Heart left ventricle (tissue), 16 donors: ENCODE measurements around the gene PXT1. TPM values are rescaled to one million over a fixed set of nuclear protein-coding genes. Genes with fewer than 3 reads are reported as not detected.
A peak's percentile ranks its signal among the peaks of the same experiment; 100 is the strongest.

Experiments
- ATAC-seq, 4 donors: fragments of 200-7000 bp; cut with Tn5 transposase; one replicate each; pipeline ENCODE4 v1.9.1; 2020 to 2022; ENCODE audit warnings: moderate library complexity in 4 of 4, mild to moderate bottlenecking in 3 of 4, moderate number of reproducible peaks in 1 of 4
- DNase-seq, 5 donors: peaks; one replicate each; pipeline ENCODE4 v3.0.0-alpha.2; 2020
- H3K27ac ChIP-seq, 12 donors: fragments of 200-600 bp; sonication (generic) in 4 of 12; one replicate each; pipeline versions ENCODE4 v1.5.0 to v1.8.0; 2016 to 2022; ENCODE audit warnings: mild to moderate bottlenecking in 2 of 12
- H3K27me3 ChIP-seq, 9 donors: fragments of 200-600 bp; sonication (generic) in 2 of 9; one replicate each; pipeline versions ENCODE4 v1.5.1 to v1.8.0; 2016 to 2022; ENCODE audit warnings: mild to moderate bottlenecking in 3 of 9
- H3K36me3 ChIP-seq, 9 donors: fragments of 200-600 bp; sonication (generic) in 2 of 9; one replicate each; pipeline versions ENCODE4 v1.5.0 to v1.8.0; 2018 to 2022; ENCODE audit warnings: mild to moderate bottlenecking in 2 of 9
- H3K4me1 ChIP-seq, 12 donors: fragments of 200-600 bp; sonication (generic) in 4 of 12; one replicate each; pipeline versions ENCODE4 v1.5.0 to v1.8.0; 2016 to 2022; ENCODE audit warnings: mild to moderate bottlenecking in 3 of 12
- H3K4me3 ChIP-seq, 12 donors: fragments of 200-600 bp; sonication (generic) in 4 of 12; one replicate each; pipeline versions ENCODE4 v1.5.0 to v1.8.0; 2017 to 2022; ENCODE audit warnings: mild to moderate bottlenecking in 9 of 12, moderate library complexity in 4 of 12
- H3K9me3 ChIP-seq, 12 donors: fragments of 200-600 bp; sonication (generic) in 4 of 12; one replicate each; pipeline versions ENCODE4 v1.5.0 to v1.8.0; 2016 to 2022; ENCODE audit warnings: mild to moderate bottlenecking in 1 of 12
- CTCF ChIP-seq, 12 donors: fragments of 200-600 bp; sonication (generic) in 4 of 12; IDR thresholded peaks; one replicate each; pipeline versions ENCODE4 v1.5.0 to v1.8.0; 2018 to 2022; ENCODE audit warnings: antibody characterized with exemption in 12 of 12, mild to moderate bottlenecking in 5 of 12
- POLR2A ChIP-seq, 2 donors: fragments of 450-650 bp; IDR thresholded peaks; one replicate each; pipeline ENCODE4 v1.6.1; 2017; ENCODE audit warnings: antibody characterized with exemption in 2 of 2, mild to moderate bottlenecking in 2 of 2, moderate library complexity in 2 of 2
- WGBS, 4 donors: extraction: QIAGEN DNeasy Blood & Tissue Kit in 2 of 4; methylation state at CpG; one replicate each; pipeline versions ENCODE4 v1.1.5 to v1.1.7; 2013 to 2018; 5-methylcytosine and 5-hydroxymethylcytosine counted together
- intact Hi-C, 10 donors: fragments of 100-400 bp; cut with DNase I; formaldehyde crosslinking; loops; one replicate each; pipeline versions ENCODE4 v1.11.1 to v1.14.2; 2022
- polyA plus RNA-seq, 2 donors: library from polyadenylated mRNA; stranded (reverse); fragments of 200-250 nt; gene quantifications; one replicate each; pipeline ENCODE4 v1.2.3, GENCODE V29; 2013
- total RNA-seq, 9 donors: library from RNA; depleted of rRNA in 2 of 9; stranded (reverse); fragments of >200 nt in 2 of 9; fragmentation: NEBNext Ultra II Directional in 3 of 9; extraction: Animal tissue kit (Norgen Biotek cat#: 25700) in 3 of 9; gene quantifications; one replicate each; pipeline versions ENCODE4 v1.1.0 to v1.2.4, GENCODE V29; 2016 to 2023
- donor health status: ischemic (EF 13 %, LVEDD 7.1; RV severe dilation, severe dysfunction).
- donor health status: healthy with polysubstance abuse.
- donor health status: DM: no; HTN: yes; CAD: no.
- donor health status: DM: no; HTN: no; CAD: no.
- donor health status: ischemic (EF 25% LVEDD 6.9; RV normal size, moderate dysfunction).
- donor health status: ischemic (EF 25% LVEDD 5.7; RV mildly dilated, moderate dysfunction).
- donor health status: healthy.
- donor health status: DM: yes; HTN: yes; CAD: no.
- donor health status: ischemic (EF 35%, LVEDD 5.7; RV mildly dilated, moderate dysfunction).
- donor health status: nonischemic (EF 11% LVEDD 7.7; RV severe dilation, severe dysfunction).
- donor health status: DM: yes; HTN: yes; CAD: no.
- donor health status: PGD.
- donor health status: ischemic (EF 29% LVEDD 5.4; RV normal size, mild dysfunction).
- donor health status: nonischemic (EF 23%, LVEDD 6.1; RV moderate dilation, normal function).

PXT1 gene
- total and polyA plus RNA-seq, 11 donors: 0.11 to 0.59 (median 0.32) TPM; not detected in 5

GRCh38 chr6:36422714-36423100 lies 19.9 kb downstream of the PXT1 start:
- no peak for TF ChIP-seq CTCF (IDR thresholded peaks at IDR 0.05)
- TF ChIP-seq POLR2A (IDR thresholded peaks at IDR 0.05): no peak
- H3K27me3 ChIP-seq: no peaks in the 10 kb centered on the region
- H3K27ac ChIP-seq: peak overlapping the region in 11 of 12 donors; percentile 39 to 87 (median 71)
- 15 to 23% (median 17%) methylated on average over 4 of the region's 4 CpGs for WGBS, 4 donors
- intact Hi-C loops: loop anchor here in 8 of 10 donors (1.0 to 10.0 kb wide), 11 partner anchors 20 to 342 kb away; partner anchors contain the start of genes KCTD20 (in 5 of the 8), PXT1 (in 5 of the 8), SRSF3 (in 2 of the 8) and CDKN1A (in 1 of the 8)
- H3K36me3 ChIP-seq: no peaks in the 10 kb centered on the region
- peak overlapping the region in 11 of 12 donors; percentile 35 to 67 (median 56) for H3K4me3 ChIP-seq
- DNase-seq: no peak
- ATAC-seq: no peak
- peaks cover 0 to 13% (median 6%) of the 10 kb centered on the region in 12 donors for H3K4me1 ChIP-seq
- no peaks in the 10 kb centered on the region for H3K9me3 ChIP-seq

GRCh38 chr6:36419310-36419709 lies 23.3 kb downstream of the PXT1 start:
- TF ChIP-seq CTCF (IDR thresholded peaks at IDR 0.05): no peak
- TF ChIP-seq POLR2A (IDR thresholded peaks at IDR 0.05): no peak
- Histone ChIP-seq H3K36me3 (no peaks in the 10 kb centered on the region), H3K27me3 (no peaks in the 10 kb centered on the region), H3K4me1 (peaks cover 0 to 13% (median 6%) of the 10 kb centered on the region in 12 donors), H3K9me3 (no peaks in the 10 kb centered on the region), H3K27ac (no peak overlapping the region), H3K4me3 (no peak overlapping the region)
- DNase-seq (no peak), ATAC-seq (no peak)
- intact Hi-C loops: loop anchor here in 1 of 10 donors (10.0 kb wide), 1 partner anchor 275 kb away; the partner anchor contains the start of gene RAB44
- 73 to 98% (median 82%) methylated on average over 1 of the region's 1 CpG for WGBS, 4 donors

GRCh38 chr6:36418558-36418957 lies 24.1 kb downstream of the PXT1 start:
- WGBS, 4 donors: 74 to 87% (median 81%) methylated on average over 3 of the region's 3 CpGs
- Histone ChIP-seq H3K9me3 (peaks cover 0 to 4% (median under 1%) of the 10 kb centered on the region in 12 donors), H3K4me3 (no peak overlapping the region), H3K4me1 (peaks cover 0 to 9% (median 5%) of the 10 kb centered on the region in 12 donors), H3K27ac (no peak overlapping the region), H3K27me3 (no peaks in the 10 kb centered on the region), H3K36me3 (no peaks in the 10 kb centered on the region)
- TF ChIP-seq CTCF (IDR thresholded peaks at IDR 0.05) (no peak), POLR2A (IDR thresholded peaks at IDR 0.05) (no peak)
- intact Hi-C loops: loop anchor here in 1 of 10 donors (10.0 kb wide), 1 partner anchor 276 kb away; the partner anchor contains the start of gene RAB44
- DNase-seq: no peak
- no peak for ATAC-seq

GRCh38 chr6:36414481-36414880 lies 28.2 kb downstream of the PXT1 start:
- Histone ChIP-seq H3K27me3 (no peaks in the 10 kb centered on the region), H3K27ac (no peak overlapping the region), H3K4me3 (no peak overlapping the region), H3K4me1 (no peaks in the 10 kb centered on the region), H3K9me3 (peaks cover 0 to 13% (median 2%) of the 10 kb centered on the region in 12 donors), H3K36me3 (no peaks in the 10 kb centered on the region)
- no peak for ATAC-seq
- no peak for TF ChIP-seq CTCF (IDR thresholded peaks at IDR 0.05)
- no peak for TF ChIP-seq POLR2A (IDR thresholded peaks at IDR 0.05)
- intact Hi-C loops: loop anchor here in 1 of 10 donors (10.0 kb wide), 1 partner anchor 280 kb away; the partner anchor contains the start of gene RAB44
- WGBS, 4 donors: 44 to 58% (median 55%) methylated on average over 1 of the region's 1 CpG
- no peak for DNase-seq
